DND-41 (cell line): Measurements from ENCODE around the gene NKD1.

ENCODE experiments used
- ATAC-seq: fragments of 200-7000 bp; cut with Tn5 transposase; 3 replicates; pipeline ENCODE4 v1.9.1; 2021; ENCODE audit warnings: low read depth; ENCODE audit not compliant: insufficient read depth
- DNase-seq: peaks from one replicate; pipeline ENCODE4 v3.0.0-alpha.2; 2020
- H2AFZ ChIP-seq: 2 replicates; pipeline ENCODE4 v1.6.0; 2012; ENCODE audit warnings: low read depth, low read length
- H3K27ac ChIP-seq: 2 replicates; pipeline ENCODE4 v1.5.1; 2012; ENCODE audit warnings: low read length, inconsistent platforms
- H3K27me3 ChIP-seq: fragments of 200-600 bp; sonication (generic); 2 replicates; pipeline ENCODE4 v1.6.0; 2012; ENCODE audit warnings: low read length, mild to moderate bottlenecking, inconsistent platforms; ENCODE audit not compliant: insufficient read depth, poor library complexity
- H3K36me3 ChIP-seq: 2 replicates; pipeline ENCODE4 v1.5.1; 2012; ENCODE audit warnings: low read length, inconsistent platforms; ENCODE audit not compliant: insufficient read depth
- H3K4me1 ChIP-seq: 2 replicates; pipeline ENCODE4 v1.5.1; 2012; ENCODE audit warnings: mild to moderate bottlenecking, low read length; ENCODE audit not compliant: insufficient read depth
- H3K4me2 ChIP-seq: 2 replicates; pipeline ENCODE4 v1.6.0; 2012; ENCODE audit warnings: mild to moderate bottlenecking, moderate library complexity, low read length, inconsistent platforms; ENCODE audit not compliant: insufficient read depth
- H3K4me3 ChIP-seq, 2 experiments: fragments of 200-600 bp in 1 of 2; shearing (Covaris generic) in 1 of 2; 2 replicates each; pipeline ENCODE4 v1.5.1; 2012 to 2016; ENCODE audit warnings: inconsistent platforms in 2 of 2, low read length in 2 of 2, mild to moderate bottlenecking in 2 of 2, low read depth in 1 of 2, moderate library complexity in 1 of 2
- H3K79me2 ChIP-seq: 2 replicates; pipeline ENCODE4 v1.6.0; 2012; ENCODE audit warnings: low read length, inconsistent platforms; ENCODE audit not compliant: insufficient read depth
- H3K9ac ChIP-seq: 2 replicates; pipeline ENCODE4 v1.6.0; 2012; ENCODE audit warnings: low read depth, mild to moderate bottlenecking, inconsistent platforms, low read length, moderate library complexity
- H3K9me3 ChIP-seq: 2 replicates; pipeline ENCODE4 v1.5.1; 2012; ENCODE audit warnings: low read length, moderate library complexity, mild to moderate bottlenecking, inconsistent platforms; ENCODE audit not compliant: insufficient read depth, severe bottlenecking
- H4K20me1 ChIP-seq: 2 replicates; pipeline ENCODE4 v1.6.0; 2012; ENCODE audit warnings: low read length; ENCODE audit not compliant: insufficient read depth
- EZH2 ChIP-seq: IDR thresholded peaks from 3 replicates; pipeline ENCODE4 v1.6.1; 2012; ENCODE audit warnings: borderline replicate concordance, low read depth, mild to moderate bottlenecking, moderate library complexity, low read length, inconsistent platforms; ENCODE audit not compliant: severe bottlenecking
- TF ChIP-seq, protein P1 (sequence below): IDR thresholded peaks from 2 replicates; pipeline ENCODE4 v1.5.1; 2012; ENCODE audit warnings: borderline replicate concordance, low read length, moderate library complexity, mild to moderate bottlenecking; ENCODE audit not compliant: poor library complexity, severe bottlenecking; ENCODE audit errors: extremely low read depth

NKD1 gene

DNA sequence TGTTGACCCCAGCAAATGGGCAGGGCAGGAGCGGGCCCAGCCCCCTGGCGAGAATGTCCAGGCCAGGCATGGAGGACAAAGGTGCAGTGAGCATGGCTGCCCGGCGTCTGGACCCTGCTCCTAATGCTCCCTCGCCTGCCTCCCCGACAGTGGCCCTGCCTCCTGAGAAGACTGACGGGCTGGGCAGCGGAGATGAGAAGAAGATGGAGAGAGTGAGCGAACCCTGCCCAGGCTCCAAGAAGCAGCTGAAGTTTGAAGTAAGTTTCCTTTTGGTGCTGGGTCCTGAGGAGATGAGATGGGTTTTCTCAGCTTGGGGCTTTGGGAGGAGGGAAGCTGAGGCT is 73.2 kb downstream of the NKD1 start:
- Histone ChIP-seq H3K9ac (no peak overlapping the region), H3K27ac (no peak overlapping the region), H3K4me3 (no peak overlapping the region), H3K9me3 (no peaks in the 10 kb centered on the region), H3K79me2 (no peaks in the 10 kb centered on the region), H3K4me2 (no peak overlapping the region), H3K4me1 (no peaks in the 10 kb centered on the region), H3K27me3 (peaks cover 7% of the 10 kb centered on the region), H3K36me3 (no peaks in the 10 kb centered on the region), H2AFZ (no peak overlapping the region), H4K20me1 (peaks cover 4% of the 10 kb centered on the region)
- TF ChIP-seq, protein P1, sequence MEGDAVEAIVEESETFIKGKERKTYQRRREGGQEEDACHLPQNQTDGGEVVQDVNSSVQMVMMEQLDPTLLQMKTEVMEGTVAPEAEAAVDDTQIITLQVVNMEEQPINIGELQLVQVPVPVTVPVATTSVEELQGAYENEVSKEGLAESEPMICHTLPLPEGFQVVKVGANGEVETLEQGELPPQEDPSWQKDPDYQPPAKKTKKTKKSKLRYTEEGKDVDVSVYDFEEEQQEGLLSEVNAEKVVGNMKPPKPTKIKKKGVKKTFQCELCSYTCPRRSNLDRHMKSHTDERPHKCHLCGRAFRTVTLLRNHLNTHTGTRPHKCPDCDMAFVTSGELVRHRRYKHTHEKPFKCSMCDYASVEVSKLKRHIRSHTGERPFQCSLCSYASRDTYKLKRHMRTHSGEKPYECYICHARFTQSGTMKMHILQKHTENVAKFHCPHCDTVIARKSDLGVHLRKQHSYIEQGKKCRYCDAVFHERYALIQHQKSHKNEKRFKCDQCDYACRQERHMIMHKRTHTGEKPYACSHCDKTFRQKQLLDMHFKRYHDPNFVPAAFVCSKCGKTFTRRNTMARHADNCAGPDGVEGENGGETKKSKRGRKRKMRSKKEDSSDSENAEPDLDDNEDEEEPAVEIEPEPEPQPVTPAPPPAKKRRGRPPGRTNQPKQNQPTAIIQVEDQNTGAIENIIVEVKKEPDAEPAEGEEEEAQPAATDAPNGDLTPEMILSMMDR, result no peak
- no peak for TF ChIP-seq EZH2
- no peak for ATAC-seq
- DNase-seq, result no peak

DNA sequence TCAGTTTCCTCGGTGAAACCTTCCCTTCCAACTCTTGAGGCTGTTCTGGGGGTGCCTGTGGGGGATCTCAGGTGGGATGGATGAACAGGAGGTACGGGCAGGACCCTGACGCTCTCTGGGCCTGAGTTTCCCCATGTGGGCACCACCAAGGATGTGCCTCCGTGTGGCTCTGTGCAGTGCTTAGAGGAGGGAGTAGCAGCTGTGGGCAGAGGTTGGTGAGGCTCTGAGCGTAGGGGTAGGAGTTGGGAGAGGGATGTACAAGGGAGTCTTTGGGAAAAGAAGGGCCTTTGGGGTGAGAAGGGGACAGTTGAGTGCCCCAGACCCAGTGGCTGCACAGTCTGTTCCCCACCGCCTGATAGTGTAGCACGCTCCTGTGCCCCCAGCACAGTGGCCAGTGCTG is 73.8 kb downstream of the NKD1 start:
- H2AFZ ChIP-seq, result no peak overlapping the region
- no peak overlapping the region for H3K4me2 ChIP-seq
- no peak overlapping the region for H3K4me3 ChIP-seq
- H3K27me3 ChIP-seq, result peaks cover 13% of the 10 kb centered on the region
- no peak for DNase-seq
- no peak overlapping the region for H3K27ac ChIP-seq
- no peak for ATAC-seq
- no peaks in the 10 kb centered on the region for H3K4me1 ChIP-seq
- no peaks in the 10 kb centered on the region for H3K79me2 ChIP-seq
- no peak overlapping the region for H3K9ac ChIP-seq
- peaks cover 4% of the 10 kb centered on the region for H4K20me1 ChIP-seq
- TF ChIP-seq, protein P1, result no peak
- no peak for TF ChIP-seq EZH2
- H3K36me3 ChIP-seq, result no peaks in the 10 kb centered on the region
- no peaks in the 10 kb centered on the region for H3K9me3 ChIP-seq

DNA sequence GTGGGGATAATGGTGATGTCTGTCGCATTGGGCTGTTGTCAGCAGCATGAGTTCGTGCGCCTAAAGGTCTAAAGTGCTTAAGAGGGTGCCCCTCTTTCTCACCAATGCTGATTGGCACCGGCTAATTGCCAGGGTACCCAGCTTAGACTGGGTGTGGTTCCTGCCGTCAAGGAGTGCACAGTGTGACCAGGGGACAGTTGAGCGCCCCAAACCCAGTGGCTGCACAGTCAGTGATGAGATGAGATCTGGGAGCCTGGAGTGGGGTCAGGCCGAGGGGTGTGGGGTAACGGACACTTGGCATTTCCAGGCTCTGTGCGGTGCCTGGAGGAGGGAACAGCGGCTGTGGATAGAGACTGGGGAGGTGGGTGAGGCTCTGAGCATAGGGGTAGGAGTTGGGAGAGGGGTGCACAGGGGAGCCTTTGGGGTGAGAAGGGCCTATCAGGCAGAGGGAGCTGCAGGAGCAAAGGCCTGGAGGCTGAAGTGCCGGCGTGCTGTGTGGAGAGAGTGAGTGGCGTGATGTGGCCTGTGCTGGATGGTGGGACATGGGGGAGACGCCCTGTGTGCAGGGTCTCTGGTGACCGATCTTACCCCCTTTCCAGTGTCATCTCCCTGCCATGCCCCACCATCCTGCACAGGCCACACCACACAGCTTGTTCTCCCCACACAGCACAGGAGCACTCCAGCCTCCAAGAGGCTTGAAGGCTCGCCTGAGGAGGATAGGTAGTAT is 74.6 kb downstream of the NKD1 start:
- H2AFZ ChIP-seq, result no peak overlapping the region
- H3K79me2 ChIP-seq, result no peaks in the 10 kb centered on the region
- ATAC-seq (no peak), DNase-seq (no peak)
- H3K36me3 ChIP-seq, result no peaks in the 10 kb centered on the region
- H3K9ac ChIP-seq, result no peak overlapping the region
- H3K4me3 ChIP-seq, result no peak overlapping the region
- H4K20me1 ChIP-seq, result peaks cover 4% of the 10 kb centered on the region
- H3K27ac ChIP-seq, result no peak overlapping the region
- no peaks in the 10 kb centered on the region for H3K4me1 ChIP-seq
- no peaks in the 10 kb centered on the region for H3K9me3 ChIP-seq
- TF ChIP-seq, protein P1, result no peak
- no peak for TF ChIP-seq EZH2
- peaks cover 21% of the 10 kb centered on the region for H3K27me3 ChIP-seq
- H3K4me2 ChIP-seq, result no peak overlapping the region

DNA sequence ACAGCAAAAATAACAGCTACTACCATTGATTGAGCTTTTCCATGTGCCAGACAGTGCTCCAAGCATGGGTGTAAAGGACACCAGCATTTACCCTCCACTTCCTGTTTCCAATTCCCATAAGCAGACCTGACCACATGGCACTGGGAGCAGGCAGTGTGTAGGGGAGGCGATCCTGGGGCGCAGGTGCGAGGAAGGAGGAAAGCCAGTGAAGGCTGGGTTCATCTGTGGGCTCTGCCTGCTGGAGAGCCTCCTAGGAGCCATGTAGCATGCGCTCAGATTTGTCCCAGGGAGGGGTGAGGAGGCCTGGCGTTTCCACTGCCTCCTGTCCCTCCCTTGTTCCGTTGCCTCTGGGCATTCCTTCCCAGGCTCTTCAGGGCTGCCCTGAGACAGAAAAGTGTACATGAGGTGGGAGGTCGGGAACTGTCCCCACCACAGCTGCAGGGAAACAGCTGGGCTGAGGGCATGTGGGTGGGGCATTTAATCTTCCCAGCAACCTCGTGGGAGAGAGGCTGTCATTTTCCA is 76.3 kb downstream of the NKD1 start:
- Histone ChIP-seq H3K79me2 (no peaks in the 10 kb centered on the region), H3K4me1 (no peaks in the 10 kb centered on the region), H3K4me3 (no peak overlapping the region), H3K27ac (no peak overlapping the region), H3K36me3 (no peaks in the 10 kb centered on the region), H3K27me3 (peaks cover 24% of the 10 kb centered on the region), H3K4me2 (no peak overlapping the region), H2AFZ (no peak overlapping the region), H3K9ac (no peak overlapping the region), H4K20me1 (peaks cover 9% of the 10 kb centered on the region), H3K9me3 (no peaks in the 10 kb centered on the region)
- no peak for ATAC-seq
- DNase-seq, result no peak
- TF ChIP-seq EZH2, result no peak
- TF ChIP-seq, protein P1, result no peak
